Amygdala (tissue), 56 donors: ENCODE measurements around the gene RETREG1.
"Not testable (repeated sequence)": the region's sequence is repeated elsewhere in the genome, so short reads cannot be mapped to it uniquely, and the experiment has no call there.

Experiments used
- DNase-seq, 56 donors: peaks; one replicate each; lab custom pipeline; 2025; lab: John Stamatoyannopoulos, UW

The RETREG1 gene, protein sequence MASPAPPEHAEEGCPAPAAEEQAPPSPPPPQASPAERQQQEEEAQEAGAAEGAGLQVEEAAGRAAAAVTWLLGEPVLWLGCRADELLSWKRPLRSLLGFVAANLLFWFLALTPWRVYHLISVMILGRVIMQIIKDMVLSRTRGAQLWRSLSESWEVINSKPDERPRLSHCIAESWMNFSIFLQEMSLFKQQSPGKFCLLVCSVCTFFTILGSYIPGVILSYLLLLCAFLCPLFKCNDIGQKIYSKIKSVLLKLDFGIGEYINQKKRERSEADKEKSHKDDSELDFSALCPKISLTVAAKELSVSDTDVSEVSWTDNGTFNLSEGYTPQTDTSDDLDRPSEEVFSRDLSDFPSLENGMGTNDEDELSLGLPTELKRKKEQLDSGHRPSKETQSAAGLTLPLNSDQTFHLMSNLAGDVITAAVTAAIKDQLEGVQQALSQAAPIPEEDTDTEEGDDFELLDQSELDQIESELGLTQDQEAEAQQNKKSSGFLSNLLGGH

DNA sequence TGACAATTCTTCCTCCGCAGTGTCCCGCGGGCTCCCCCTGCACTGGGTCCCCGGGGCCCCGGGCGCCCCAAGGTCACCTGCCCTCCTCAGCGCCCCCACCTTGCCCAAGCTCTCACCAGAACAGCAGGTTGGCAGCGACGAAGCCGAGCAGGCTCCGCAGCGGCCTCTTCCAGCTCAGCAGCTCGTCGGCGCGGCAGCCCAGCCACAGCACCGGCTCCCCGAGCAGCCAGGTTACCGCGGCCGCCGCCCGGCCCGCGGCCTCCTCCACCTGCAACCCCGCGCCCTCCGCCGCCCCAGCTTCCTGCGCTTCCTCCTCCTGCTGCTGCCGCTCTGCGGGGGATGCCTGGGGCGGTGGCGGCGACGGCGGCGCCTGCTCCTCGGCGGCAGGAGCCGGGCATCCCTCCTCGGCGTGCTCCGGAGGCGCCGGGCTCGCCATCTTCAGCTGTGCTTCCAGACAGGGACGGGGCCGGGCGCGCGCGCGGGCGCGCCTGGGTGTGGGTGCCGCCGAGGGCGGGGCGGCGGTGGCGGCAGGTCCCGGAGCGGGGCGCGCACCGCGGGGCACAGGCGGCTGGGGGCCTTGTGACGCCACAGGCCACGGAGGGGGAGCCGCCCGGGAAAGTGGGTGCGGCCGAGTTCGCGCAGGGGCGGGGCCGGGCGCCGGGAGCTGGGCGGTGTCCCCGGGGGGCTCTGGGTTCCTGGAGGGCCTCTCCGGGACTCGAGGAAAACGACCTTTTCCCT lies at the start of gene RETREG1:
Gene RETREG1, minus strand, starts transcription at position 462 of the 738 bp plus-strand sequence. Its CDS starts 26 bp downstream, at position 436.
- peak in 51 of 56 donors; percentile 12 to 86 (median 61) for DNase-seq

DNA sequence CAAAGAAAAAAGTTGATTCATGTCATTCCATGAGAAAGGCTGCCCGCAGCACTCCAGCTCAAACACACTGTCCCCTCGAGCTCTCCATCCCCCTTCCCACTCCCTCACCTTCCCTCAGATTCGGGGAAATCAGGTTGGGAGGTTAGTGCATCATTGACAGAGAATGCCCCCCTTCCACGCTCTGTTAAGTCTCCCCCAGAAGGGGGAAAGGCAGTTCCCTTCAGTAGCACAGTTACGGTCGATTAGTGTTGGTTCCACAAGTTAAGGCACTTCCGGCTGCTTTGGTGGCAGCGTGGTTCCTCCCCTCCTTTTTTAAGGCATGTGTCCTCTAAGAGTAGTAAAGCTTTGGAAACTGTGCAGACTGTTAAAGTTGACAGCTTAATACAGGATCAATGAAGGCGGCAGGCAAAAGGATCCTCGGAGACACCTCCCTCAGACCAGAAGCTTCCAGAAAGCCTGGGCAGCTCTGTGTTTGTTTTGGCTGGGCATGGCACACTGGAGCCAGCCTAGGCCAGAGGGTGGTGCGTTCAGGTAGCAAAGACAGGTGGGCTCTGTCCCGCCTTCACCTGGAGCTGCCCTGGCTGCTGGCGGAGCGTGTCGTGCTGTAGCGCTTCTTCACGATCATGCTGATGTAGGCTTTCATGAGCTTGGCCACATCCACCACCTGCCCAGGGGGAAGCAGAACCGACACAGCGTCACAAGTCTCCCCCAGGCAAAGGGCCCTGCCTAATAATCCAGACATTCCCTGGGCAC lies 49.5 kb upstream of the RETREG1 start:
- no peak for DNase-seq

DNA sequence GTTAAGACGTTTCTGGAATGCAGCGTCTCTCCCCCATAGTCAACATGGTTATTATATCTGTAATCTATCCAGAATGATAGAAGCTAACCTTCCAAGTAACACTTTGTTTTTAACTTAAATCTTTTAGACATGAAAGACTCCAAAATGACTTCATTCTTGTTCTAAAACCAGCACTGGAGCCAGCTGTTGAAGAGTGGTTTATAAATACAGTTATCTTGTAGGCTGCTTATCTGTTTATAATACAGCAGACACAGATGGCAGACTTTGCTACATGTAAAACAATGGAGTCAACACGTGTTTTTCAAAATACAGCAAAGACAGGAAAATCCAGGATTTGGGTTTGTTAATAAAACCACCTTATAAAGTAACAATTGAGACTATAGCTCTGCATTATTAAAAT lies 48.8 kb upstream of the RETREG1 start:
- no peak for DNase-seq

DNA sequence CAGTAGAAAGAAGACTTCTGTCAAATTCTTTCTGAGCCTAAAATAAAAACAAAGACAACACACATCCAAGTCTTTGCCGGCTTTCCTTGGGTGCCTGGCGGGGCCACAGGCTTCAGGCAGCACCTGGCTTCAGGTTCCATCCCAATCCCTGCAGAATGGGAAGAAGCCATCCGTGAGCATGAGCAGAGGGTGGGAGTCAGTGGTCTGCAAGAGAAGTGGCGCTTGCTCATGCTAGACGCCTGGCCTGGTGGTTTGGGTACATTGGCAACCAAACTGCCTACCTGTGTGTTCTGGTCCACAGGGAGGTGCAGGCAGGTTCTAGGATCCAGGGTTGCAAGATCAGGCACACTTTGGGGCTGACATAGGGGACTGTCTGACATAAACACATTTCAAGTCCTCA lies 47.6 kb upstream of the RETREG1 start:
- DNase-seq: no peak

DNA sequence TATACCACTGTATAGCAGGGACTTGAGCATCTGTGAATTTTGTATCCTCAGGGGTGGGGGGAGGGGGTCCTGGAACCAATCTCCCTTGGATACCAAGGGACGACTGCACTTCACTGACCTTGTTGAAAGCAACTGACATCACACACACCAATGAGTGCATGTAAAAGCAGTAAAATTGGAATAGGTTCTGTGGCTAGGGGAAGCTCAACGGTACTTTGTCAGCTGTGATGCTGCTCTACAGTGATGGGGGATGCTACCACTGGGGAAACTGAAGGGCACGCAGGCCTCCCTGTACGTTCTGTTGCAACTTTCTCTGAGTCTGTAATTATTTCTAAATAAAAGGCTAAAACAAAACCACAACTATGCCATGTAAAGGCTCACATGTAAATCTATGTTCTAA lies 47.0 kb upstream of the RETREG1 start:
- DNase-seq: no peak

DNA sequence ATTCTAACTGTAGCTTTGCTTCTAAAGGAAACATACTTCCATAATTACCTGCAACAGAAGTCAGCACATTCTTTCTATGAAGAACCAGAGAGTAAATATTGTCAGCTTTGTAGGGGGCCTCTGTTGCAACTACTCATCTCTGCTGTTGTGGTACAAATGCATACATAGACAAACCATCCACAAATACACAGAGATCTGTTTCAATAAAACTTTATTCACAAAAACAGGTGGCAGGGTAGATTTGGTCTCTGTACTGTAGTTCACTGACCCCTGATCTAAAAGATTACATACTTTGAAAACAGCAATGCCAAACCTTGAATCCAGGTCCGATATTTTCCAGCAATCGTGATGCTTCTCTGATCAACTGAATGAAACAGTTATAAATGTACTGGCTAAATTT lies 44.9 kb upstream of the RETREG1 start:
- DNase-seq: no peak

DNA sequence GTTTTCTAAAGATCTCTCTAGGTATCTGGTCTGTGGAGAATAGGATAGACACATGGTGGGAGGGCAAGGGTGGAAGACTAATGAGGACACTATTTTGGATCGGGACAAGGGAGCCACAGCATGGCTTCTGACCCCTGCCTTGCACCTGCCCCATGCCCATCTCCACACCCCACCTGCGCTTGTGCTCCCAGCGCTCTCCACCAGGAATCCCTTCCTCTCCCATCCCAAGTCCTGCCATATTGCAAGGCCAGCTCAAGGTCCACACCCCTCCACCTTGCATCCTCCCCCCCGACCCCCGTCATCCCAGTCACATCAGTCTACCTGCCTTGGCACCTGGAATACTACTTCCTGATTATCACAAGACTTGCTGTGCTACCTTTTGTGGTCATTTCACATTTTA lies 44.2 kb upstream of the RETREG1 start:
- DNase-seq: no peak

DNA sequence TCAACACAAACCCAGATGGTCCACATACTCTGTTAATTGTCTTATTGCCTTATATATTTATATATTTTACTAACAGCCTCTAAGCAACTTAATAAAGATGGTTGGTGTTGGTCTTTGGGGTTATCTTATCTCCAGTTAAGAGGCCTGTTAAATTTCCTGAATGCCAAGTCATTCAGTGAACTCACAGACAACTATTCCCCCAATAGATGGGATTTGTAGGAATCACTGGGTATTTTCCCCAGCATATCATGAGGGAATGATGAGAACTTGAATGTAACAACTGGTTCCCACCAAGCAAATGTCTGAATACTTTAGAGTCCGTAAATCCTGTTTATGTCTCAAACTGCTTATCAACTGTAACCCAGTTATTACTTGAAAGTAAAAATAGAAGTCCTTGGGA lies 42.7 kb upstream of the RETREG1 start:
- DNase-seq: no peak

DNA sequence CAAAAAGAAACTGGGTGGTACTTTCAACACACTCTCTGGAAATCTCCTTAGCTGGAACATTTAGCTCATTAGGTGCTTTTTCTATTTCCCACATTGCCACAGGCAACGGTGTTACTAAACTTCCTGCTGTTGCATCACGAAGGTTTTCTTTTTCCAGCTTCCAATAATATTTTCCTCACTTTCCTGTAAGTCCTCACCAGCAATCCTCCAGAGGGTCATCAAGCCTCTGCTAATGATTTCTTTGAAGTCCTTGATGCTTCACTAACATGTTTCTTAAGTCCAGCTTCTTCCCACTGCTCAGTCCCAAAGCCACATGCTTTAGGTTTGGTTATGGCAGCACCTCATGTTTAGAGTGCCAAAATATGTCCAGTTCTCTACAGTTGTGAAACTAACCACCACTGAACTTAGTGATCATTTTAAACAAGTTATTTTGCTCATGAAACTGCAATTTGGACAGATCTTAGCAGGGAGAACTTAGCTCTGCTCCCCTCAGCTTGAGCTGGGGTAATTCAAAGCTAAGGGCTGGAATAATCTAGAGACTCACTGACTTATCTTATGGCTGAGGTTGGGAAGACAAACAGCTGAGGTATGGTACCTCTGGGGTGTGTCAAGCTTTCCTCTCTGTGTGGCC lies 39.9 kb upstream of the RETREG1 start:
- DNase-seq: no peak

DNA sequence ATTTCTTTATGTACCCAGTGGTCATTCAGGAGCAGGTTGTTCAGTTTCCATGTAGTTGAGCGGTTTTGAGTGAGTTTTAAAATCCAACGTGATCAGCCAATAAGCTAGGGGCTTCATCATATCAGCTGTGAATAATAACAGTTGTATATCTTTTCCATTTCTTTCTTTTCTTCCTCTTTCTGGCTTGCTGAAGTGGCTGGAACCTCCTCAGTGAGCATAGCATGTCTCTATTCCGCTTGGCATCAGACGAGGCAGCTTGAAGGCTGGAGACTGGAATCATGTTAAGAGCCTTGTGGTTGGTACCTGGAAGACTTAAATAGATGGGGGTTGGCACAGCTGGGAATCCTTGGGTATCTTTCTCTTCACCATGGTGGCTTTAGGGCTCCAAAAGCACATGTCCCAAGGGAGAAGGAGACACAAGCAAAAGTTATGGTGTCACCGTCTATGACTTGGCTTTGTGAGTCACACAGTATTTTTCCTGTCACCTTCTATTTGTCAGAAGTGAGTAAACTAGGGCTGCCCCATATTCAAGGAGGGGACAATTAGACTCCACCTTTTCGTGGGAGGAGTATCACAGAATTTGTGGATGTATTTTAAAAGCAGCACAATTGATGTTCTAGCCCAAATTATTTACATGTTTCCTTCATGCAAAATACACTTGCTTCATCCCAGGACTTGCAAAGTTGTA lies 38.0 kb upstream of the RETREG1 start:
- DNase-seq: no peak

DNA sequence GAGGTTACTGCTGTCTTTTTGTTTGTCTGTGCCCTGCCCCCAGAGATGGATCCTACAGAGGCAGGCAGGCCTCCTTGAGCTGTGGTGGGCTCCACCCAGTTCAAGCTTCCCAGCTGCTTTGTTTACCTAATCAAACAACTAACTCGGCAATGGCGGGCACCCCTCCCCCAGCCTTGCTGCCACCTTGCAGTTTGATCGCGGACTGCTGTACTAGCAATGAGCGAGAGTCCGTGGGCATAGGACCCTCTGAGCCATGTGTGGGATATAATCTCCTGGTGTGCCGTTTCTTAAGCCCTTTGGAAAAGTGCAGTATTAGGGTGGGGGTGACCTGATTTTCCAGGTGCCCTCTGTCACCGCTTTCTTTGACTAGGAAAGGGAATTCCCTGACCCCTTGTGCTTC lies 31.9 kb upstream of the RETREG1 start:
- not testable (repeated sequence) for DNase-seq

DNA sequence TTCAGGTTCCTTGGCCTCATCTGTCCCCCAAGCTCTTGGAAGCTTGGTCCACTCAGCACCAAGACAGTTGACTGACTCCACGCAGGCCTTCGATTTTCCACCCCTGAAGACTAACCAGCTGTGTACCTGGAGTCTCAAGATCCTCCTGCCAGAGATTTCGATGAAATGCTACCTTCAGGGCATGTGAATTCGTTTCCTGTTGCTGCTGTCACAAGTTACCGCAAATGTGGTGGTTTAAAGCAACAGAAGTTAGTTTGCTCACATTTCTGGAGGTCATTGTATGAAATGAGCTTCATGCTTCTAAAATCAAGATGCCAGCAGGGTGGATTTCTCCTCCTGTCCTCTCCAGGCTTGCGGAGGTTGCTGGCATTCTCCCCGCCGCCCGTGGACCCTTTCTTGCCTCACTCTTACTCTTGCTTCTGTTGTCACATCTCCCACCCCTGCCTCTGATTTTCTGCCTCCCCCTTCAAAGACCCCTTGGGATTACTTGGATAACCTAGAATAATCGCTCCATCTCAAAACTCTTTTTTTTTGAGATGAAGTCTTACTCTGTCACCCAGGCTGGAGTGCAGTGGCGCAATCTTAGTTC lies 27.6 kb upstream of the RETREG1 start:
- no peak for DNase-seq

DNA sequence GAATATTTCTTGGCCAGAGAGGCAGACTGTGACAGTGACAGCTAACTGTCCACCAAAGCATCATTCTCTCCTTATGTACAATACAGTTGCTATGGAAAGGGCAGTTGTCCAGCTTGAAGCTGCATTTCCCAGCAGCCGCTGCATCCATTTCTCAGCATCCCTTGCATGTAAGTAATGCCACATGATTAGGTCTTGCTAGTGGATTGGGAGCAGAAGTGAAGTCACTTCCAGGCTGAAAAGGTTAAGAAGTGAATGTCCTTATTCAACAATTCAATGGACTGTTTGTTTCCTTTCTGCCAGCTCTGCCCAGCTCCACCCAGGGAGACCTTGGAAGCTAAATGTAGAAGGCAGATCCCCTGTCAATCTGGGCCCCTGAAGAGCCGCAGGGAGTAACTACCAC lies 26.1 kb upstream of the RETREG1 start:
- DNase-seq: peak in 1 of 56 donors; percentile 27

DNA sequence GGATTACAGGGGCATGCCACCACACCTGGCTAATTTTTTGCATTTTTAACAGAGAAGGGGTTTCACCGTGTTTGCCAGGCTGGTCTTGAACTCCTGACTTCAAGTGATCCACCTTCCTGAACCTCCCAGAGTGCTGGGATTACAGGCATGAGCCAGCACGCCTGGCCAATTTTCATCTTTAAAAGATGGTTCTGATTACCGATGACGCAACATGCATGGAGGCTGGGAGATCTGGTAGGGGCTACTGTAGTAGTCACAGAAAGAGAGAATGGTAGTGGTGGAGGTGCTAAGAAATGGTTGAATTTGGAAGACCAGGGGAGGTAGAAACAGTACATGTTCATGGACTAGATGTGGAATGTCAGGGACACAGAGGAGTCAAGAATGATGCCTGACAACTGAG lies 22.4 kb upstream of the RETREG1 start:
- DNase-seq: no peak

DNA sequence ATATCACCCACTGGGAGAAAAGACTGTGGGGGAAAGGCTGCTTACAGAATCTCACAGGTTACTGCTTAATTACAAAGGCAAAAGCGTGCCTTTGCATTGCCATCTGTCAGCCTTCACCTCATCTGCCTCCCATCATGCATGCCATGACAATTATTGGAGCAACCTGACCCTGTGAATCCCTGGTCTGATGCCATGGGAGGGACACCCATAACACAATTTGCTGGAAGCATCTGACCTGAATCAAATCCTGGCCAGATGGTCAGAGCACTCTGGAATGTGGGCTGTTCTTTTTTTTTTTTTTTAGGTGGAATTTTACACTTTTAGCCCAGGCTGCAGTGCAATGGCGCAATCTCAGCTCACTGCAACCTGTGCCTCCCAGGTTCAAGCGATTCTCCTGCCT lies 11.6 kb upstream of the RETREG1 start:
- no peak for DNase-seq

DNA sequence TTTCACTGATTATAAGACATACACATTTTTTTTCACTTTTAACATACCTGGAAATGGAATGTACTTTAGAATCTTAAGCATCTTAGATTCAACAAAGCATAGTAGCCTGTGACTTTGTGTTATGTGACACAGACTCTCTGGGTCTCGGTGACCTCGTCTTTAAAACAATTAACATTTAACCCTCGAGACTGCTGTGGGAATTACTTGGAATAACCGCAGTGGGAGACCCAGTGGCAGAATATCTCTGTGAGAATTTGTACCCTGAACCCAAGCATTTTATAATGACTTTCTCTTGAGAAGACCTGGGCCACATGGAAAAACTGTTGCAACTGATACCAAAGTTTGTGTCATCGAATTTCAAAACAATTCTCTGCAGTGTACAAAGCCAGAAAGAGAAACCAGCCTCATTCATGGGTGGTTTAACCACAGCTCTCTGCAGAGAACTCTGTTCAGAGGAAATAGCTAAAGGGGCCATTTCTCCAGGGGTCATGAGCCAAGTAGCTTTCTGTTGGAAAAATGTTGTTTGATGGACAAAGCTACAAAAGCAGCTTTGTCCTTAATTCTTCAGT lies 10.0 kb upstream of the RETREG1 start:
- DNase-seq: no peak

DNA sequence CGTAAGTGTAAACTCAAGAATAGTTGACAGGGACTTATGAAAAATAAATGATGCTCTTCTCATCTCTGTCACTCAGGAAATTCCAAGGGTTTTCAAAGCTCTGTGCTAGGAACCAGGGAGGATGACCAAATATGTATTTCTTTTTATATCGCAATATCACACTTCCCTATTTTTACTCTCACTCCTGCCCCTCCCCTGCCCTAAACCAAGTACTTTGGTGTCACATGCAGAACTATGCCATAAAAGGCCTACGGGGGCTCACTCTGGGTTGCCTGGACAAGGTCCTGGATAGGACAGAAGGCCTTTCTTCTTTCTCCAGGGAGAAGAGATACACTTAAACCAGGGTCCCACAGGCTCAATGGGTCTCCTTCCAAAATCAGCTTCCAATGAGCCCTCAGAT lies 8.3 kb upstream of the RETREG1 start:
- DNase-seq: no peak

DNA sequence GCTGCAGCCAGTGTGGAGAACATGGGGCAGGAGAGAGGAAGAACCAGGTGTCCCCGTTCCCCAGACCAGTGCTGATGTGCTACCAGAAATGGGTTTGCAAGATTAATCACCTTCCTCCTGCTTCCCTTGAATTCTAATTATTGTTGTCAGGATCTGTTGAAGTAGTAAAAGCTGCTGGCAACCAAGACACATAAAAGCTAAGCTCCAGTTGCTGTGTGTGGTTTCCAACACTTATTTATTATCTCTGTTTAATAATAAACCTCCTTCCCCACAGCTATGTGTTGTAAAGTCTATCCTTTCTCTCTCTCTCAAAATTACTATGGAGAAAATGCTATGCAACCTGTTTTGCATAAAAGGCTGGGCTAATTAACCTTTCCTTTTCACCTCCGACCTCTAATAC lies 2.3 kb upstream of the RETREG1 start:
- no peak for DNase-seq
